GM08714 (cell line): ENCODE measurements around the gene CACNA2D3.

Experiments
- H3K4me3 ChIP-seq: fragments of 200-500 bp; sonication (Bioruptor generic); 2 replicates; pipeline ENCODE4 v1.5.1; 2014; ENCODE audit warnings: mild to moderate bottlenecking, low read length, inconsistent platforms
- ZNF274 ChIP-seq: IDR thresholded peaks from 2 replicates; pipeline ENCODE4 v1.6.1; 2012; ENCODE audit warnings: mild to moderate bottlenecking, low read depth, low read length

Gene CACNA2D3

GRCh38 chr3:54830658-54831057, 708.3 kb downstream of the CACNA2D3 start:
- TF ChIP-seq ZNF274: no peak
- no peak overlapping the region for H3K4me3 ChIP-seq

DNA sequence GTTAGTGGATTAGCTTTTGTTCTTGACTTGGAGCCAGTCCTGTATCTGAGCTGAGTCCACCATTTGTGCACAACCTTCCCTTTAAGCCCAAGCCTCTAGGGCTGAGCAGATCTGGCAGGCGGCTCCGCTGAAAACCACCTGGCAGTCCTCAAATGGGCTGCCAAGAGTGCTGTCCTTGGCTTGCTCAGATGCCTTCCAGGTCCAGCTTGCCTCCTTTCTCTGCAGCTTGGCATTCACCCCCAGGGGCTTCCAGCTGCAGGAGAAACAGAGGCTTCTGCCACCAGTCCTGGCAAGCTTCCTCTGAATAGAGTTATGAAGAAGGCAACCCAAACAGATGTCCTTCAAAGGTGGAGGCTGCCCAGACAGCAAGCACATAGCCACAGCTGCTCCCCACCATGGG, 708.8 kb downstream of the CACNA2D3 start:
- no peak overlapping the region for H3K4me3 ChIP-seq
- TF ChIP-seq ZNF274: no peak

GRCh38 chr3:54832876-54833275, 710.5 kb downstream of the CACNA2D3 start:
- H3K4me3 ChIP-seq: no peak overlapping the region
- no peak for TF ChIP-seq ZNF274

DNA sequence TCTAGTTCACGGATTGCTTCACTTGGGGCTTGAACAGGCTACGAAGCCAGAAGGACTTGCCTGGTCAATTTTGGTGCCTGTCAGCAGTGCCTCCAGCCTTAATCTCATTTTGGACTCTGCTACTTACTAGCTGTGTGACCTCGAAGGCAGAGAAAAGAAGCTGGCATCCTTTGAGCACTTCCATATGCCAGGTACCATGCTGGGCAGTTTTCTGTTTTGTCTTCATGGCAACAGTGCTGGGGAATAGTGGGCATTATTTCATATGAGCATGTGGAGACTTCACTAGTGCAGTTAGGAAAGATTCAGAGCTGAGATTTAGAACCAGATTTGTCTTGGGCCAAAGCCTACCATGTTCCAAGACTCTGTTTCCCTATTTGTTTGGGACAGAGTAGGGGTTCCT, 713.3 kb downstream of the CACNA2D3 start:
- no peak overlapping the region for H3K4me3 ChIP-seq
- TF ChIP-seq ZNF274: no peak

DNA sequence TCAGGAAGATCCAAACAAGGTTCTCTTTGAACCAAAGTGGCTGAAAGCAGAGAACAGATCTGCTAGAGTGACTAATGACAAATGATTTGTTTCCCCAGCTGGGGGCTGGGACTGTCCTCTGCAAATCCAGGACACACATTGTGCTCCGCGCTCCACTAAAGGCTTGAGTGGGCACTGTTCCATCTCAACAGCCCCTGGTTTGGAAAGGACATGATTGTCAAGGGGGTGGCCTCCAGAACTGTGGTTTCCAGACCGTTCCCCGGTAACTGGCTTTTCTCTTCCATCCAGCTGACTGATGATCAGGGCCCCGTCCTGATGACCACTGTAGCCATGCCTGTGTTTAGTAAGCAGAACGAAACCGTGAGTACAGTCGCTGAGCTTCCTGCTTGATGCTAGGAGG, 714.5 kb downstream of the CACNA2D3 start:
- no peak for TF ChIP-seq ZNF274
- H3K4me3 ChIP-seq: no peak overlapping the region

- TF ChIP-seq ZNF274: no peak
- H3K4me3 ChIP-seq: no peak overlapping the region
These were observed 715.6 kb downstream of the CACNA2D3 start for GRCh38 chr3:54837964-54838363.

DNA sequence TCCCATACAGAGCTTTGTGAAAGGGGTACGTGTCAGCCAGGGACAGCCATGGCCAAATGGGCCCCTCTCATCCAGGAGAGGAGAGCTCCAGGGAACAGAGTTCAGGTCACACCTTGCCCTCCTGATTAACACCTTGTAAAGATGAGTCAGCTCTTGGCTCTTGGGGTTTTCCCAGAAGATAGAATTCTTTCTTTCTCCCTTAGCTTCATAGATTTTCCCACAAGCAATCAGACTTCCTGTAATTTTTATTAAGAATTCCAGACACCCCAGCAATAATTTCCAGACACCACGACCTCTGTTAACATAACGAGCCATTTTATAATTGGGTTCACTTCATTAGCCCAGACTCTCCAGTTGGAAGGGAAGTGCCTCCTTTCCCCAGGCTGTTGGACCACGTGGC, 719.1 kb downstream of the CACNA2D3 start:
- no peak overlapping the region for H3K4me3 ChIP-seq
- TF ChIP-seq ZNF274: no peak

DNA sequence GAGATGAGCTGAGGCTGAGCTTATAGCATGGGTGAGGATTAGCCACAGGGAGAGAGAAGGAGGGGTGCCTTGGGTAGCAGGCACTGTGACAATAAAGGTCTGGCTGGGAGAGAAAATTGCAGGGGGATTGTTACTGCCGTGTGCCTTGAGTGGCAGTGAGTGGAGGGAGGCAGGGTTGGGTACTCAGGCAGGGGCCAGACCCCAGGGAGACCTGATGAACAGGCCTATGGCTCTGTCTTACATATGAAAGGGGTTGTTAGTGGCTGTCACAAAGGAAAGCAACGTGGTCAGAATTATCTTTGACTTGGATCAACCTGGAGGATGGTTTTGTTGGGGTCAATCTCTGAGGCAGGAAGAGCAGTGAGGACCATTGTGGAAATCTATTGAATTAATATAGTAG, 721.0 kb downstream of the CACNA2D3 start:
- no peak overlapping the region for H3K4me3 ChIP-seq
- no peak for TF ChIP-seq ZNF274

DNA sequence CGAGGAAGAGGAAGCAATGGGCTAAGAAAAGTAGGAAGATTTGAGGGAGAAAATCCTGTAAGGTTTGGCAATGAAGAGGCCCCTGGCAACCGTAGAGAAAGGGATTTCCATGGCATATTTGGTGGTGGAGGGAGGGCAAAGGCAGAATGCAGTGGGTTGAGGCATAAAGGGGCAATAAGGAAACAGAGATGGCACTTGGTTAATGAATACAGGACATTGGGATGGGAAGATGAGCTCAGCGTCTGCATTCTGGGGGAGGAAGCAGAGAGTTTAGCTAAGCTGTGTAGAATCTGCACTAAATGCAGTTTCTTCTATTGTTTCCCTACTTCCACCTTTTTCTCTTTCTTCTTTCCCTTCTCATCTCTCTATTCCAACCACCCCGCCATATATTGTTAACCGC, 721.9 kb downstream of the CACNA2D3 start:
- no peak for TF ChIP-seq ZNF274

GRCh38 chr3:54845011-54845410, 722.7 kb downstream of the CACNA2D3 start:
- H3K4me3 ChIP-seq: no peak overlapping the region
- no peak for TF ChIP-seq ZNF274

More for the DNA sequence above, 721.9 kb downstream of the CACNA2D3 start:
- no peak overlapping the region for H3K4me3 ChIP-seq

DNA sequence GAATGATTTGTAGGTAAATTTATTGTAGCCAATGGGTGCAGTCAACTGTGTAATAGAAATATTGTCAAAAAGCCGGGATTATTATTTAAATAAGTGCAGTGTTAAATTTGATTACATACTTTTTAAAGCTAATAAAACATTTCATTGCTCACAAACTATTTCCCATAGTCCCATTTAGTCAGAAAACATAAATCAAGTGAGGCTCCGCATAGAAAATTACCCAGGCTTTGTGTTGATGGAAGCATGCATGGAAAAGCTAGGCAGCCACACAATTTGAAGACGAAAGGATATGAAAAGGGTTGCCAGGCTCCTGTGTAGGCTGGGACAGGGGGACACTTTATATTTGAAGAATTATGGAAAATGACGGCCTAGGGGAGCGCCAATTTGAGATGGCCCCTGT, 723.2 kb downstream of the CACNA2D3 start:
- no peak overlapping the region for H3K4me3 ChIP-seq
- no peak for TF ChIP-seq ZNF274

DNA sequence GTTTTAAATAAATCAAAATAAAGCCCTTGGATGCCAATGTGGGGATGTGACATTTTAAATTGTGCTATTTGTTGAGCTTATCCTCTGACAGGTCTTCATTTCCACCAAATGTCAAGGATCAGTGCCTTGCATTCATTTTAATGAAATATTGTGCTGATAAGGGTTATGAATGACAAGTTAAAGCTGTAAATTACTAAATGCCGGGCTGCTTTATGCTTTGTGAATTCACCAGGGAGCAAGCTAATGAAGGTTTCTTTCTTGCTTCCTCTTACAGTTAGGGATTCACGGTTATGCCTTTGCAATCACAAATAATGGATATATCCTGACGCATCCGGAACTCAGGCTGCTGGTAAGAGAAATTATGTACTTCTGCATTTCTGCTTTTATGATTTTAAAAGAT, 723.8 kb downstream of the CACNA2D3 start:
- no peak for TF ChIP-seq ZNF274

DNA sequence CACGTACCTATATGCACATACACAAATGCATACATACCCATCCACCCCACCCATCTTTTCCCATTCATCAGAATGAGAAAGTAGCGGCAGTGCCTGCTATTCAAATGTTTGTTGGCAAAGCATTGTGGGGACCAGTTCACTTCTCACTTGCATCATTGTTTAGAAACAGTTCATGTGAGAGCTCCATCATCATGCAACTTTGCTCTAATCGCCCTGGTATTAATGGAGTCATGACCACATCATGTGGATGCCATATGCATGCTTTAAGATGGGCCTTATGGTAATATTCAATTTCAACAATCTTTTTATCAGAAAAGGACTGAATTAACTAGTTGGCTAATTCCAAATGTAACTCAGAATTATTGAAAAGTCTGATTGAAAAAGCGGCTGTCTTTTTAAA, 725.0 kb downstream of the CACNA2D3 start:
- no peak for TF ChIP-seq ZNF274
- H3K4me3 ChIP-seq: no peak overlapping the region

More for the DNA sequence above, 723.8 kb downstream of the CACNA2D3 start:
- no peak overlapping the region for H3K4me3 ChIP-seq

GRCh38 chr3:54849360-54849759, 727.0 kb downstream of the CACNA2D3 start:
- no peak for TF ChIP-seq ZNF274
- no peak overlapping the region for H3K4me3 ChIP-seq

GRCh38 chr3:54850484-54851018, 728.2 kb downstream of the CACNA2D3 start:
- TF ChIP-seq ZNF274: no peak
- no peak overlapping the region for H3K4me3 ChIP-seq
